Stimulated activated CD4-positive, alpha-beta T cell treated with anti-CD3 and anti-CD28 coated beads, Interleukin-4, amount 100 ng/mL, for 1 hour (primary cell): ENCODE data around the gene DCUN1D4.

Source experiments
- DNase-seq: peaks from one replicate; pipeline ENCODE4 v3.0.0-alpha.2; 2020

DCUN1D4 gene

DNA sequence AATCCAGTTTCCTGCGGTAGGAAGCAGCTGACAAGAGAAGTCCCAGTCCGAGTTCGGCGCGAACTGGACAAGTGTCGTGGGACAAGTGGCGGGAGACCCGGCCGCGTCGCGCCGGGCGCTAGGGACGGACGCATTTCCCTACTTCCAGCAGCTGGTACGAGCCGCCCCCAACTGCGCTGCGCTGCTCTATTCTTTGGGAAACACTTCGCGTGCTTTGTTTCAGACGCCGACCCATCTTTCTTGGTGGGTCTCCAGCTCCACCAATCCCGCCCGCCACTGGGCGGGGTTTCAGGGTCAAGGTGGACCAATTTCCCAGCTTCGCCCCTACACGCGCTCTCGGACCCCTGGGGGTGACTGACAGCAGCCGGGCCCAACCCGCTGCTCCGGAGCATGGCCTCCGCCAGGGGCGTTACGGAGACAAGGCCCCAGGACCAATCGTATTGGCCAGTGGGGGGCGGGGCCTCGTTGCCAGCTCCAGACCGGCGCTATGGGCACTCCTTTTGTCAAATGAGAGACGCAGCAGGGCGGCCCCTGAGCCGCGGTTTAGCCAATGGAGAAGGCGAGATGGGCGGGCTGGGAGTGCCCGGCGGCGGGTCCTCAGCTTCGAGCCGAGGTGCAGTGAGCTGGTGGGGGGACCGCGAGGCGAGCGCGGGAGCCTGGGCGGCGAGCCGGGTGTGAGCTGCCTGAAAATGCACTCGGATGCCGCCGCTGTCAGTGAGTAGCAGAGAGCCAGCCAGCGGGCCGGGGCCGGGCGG is at the start of gene DCUN1D4:
Gene DCUN1D4 (plus strand): TSS at position 600 of the 755 bp plus-strand sequence. CDS start 90 bp downstream, at position 690.
- peak; percentile 99 for DNase-seq

DNA sequence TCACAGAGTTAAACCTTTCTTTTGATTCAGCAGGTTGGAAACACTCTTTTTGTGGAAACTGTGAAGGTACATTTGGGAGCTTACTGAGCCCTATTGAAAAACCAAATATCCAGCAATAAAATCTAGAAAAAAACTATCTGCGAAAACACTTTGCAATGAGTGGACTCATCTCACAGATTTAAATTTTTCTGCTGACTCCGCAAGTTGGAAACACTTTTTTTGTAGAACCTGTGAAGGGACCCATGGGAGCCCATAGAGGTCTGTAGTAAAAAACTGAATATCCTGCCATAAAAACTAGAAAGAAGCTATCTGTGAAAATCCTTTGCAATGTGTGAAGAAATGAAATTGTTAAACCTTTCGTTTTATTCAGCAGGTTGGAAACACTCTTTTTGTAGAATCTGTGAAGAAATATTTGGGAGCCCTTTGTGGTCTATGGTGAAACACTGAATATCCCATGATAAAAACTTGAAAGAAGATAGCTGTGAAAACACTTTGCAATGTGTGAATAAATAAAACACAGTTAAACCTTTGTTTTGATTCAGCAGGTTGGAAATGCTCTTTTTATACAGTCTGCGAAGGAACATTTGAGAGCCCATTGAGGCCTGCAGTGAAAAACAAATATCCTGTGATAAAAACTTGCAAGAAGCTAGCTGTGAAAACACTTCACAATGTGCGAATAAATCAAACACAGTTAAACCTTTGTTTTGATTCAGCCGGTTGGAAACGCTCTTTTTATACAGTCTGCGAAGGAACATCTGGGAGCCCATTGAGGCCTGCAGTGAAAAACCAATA is 22.3 kb upstream of the DCUN1D4 start:
- DNase-seq: no peak

DNA sequence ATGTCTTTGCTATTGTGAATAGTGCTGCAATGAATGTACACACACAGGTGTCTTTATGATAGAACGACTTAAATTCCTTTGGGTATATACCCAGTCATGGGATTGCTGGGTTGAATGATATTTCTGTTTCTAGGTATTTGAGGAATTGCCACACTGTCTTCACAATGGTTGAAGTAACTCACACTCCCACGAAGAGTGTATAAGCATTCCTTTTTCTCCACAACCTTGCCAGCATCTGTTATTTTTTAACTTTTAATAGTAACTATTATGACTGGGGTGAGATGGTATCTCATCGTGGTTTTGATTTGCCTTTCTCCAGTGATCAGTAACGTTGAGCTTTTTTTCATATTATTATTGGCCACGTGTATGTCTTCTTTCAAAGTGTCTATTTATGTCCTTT is 17.6 kb upstream of the DCUN1D4 start:
- no peak for DNase-seq

- no peak for DNase-seq
Observed at GRCh38 chr4:51830156-51830720, 12.7 kb upstream of the DCUN1D4 start.

GRCh38 chr4:51831133-51831532 is 11.8 kb upstream of the DCUN1D4 start:
- DNase-seq: peak; percentile 67

GRCh38 chr4:51833236-51833635 is 9.7 kb upstream of the DCUN1D4 start:
- DNase-seq: no peak

DNA sequence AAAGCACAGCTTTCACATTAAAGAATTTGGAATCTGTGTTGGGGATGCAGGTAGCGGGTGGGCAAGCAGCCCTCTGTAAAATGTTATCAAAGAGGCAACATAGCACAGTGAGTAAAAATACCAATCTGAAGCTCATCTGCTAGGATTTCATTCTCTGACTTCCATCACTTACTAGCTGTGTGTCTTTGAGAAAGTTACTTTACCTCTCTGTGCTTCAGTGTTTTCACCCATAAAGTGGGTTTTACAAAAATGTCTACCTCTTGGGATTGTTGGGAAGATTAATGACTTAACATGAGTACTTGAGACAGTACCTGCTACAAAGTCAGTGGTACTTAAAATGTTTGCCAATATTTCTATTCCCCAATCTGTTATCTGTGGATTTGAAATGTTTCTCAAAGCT is 7.9 kb upstream of the DCUN1D4 start:
- no peak for DNase-seq

- no peak for DNase-seq
Observed at GRCh38 chr4:51835855-51836254, 7.1 kb upstream of the DCUN1D4 start.

- no peak for DNase-seq
Observed at GRCh38 chr4:51836549-51836948, 6.4 kb upstream of the DCUN1D4 start.

- no peak for DNase-seq
Observed at GRCh38 chr4:51840781-51841180, 2.2 kb upstream of the DCUN1D4 start.

DNA sequence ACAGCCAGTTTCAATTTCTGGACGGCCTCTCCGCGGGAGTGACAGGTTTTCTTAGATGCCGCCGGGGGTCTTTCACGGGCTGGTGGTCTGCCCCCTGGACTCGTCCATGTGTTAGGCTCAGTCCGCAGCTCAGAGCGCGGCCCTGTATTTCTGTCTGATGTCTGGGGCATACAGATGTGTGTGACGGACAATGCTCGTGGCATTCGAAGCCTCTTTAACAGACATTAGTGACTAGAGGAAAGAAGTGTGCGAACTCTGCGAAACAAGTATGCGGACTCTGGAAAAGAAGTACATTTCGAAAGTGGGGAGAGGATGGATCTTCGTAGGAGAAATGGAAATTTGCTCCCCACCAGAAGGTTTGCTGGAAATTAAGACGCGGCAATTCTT is 793 bp upstream of the DCUN1D4 start:
- no peak for DNase-seq

- DNase-seq: peak; percentile 71
Observed at GRCh38 chr4:51843309-51844152, 578 bp downstream of the DCUN1D4 start.

DNA sequence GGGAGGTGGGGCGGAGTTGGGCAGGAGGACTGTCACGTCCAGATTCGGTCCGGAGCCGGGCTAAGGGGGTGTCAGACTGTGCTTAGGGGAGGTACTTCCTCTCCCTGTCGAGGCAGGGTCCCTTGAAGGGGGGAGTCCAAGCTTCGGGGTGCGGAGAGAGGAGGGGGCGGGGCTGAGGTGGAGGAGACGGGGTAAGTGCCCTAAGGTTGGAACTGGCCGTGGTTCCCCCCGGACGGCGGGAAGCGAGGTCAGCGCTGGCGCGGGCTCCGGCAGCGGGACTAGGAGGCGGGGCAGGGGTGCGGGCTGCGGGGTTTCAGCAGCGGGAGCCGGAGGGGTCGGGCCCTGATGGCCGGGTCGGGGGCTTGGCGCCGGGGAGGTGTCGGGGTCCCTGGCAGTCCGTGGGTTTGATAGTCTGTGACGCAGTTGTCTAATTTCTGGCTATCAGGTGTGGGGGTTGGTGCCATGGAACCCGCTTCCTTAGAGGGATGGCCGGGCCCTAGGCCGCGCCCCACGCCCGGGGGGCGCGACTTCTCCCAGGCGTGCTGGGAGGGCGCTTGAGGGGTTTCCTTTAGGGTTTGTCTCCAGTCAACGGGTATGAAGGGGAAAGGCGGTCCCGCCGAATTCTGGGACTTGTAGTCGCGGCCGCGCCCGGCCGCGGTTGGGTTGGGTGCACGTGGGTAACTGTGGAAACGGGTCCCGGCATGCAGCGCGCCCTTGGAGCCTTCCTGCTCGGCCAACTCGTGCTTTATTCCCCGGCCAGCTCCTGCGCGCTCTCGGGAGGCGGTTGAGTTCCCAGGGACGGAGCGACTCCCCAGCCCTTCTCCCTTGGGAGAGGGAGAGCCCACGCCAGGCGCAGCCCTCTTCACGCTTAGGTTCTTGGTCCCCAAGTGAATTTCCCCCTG is 1.5 kb downstream of the DCUN1D4 start:
- peak; percentile 84 for DNase-seq

- no peak for DNase-seq
Observed at GRCh38 chr4:51845055-51845426, 2.1 kb downstream of the DCUN1D4 start.

DNA sequence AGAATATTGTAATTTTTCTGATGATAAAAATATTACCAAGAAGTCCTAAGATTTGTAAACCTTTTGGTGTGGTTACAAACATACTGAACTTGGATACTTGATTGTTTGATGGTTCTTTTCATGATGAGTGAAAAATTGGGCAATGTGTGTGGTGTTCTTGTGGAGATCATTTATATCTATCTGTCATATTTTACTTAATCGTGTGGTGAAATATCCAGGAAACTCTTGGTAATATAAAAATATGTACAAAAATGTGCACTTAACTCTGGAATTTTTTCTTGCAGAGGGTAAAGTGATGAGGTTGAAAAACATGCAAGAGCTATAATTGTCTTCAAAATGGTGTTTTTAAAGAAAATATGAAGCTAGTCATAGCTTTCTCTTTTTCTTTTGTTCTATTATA is 2.8 kb downstream of the DCUN1D4 start:
- no peak for DNase-seq

GRCh38 chr4:51849430-51849829 is 6.5 kb downstream of the DCUN1D4 start:
- DNase-seq: no peak

DNA sequence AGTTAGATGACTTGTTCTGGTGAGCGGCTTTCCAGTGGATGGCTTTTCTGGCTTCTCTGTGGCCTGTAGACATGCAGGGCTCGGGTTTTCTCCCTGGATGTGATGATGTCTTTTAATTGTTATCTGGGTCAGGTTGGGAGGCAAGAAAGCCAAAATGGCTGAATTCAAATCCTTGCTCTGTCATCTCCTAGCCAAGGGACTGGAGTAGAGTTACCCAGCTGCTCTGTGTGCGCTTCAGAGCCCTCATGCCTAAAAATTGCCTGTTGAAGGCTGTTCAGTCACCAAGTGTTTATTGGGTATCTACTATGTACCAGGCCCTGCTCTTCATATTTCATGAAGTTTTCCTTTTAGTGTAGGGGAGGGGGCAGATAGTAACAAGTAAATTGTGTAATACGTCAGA is 7.3 kb downstream of the DCUN1D4 start:
- DNase-seq: no peak

DNA sequence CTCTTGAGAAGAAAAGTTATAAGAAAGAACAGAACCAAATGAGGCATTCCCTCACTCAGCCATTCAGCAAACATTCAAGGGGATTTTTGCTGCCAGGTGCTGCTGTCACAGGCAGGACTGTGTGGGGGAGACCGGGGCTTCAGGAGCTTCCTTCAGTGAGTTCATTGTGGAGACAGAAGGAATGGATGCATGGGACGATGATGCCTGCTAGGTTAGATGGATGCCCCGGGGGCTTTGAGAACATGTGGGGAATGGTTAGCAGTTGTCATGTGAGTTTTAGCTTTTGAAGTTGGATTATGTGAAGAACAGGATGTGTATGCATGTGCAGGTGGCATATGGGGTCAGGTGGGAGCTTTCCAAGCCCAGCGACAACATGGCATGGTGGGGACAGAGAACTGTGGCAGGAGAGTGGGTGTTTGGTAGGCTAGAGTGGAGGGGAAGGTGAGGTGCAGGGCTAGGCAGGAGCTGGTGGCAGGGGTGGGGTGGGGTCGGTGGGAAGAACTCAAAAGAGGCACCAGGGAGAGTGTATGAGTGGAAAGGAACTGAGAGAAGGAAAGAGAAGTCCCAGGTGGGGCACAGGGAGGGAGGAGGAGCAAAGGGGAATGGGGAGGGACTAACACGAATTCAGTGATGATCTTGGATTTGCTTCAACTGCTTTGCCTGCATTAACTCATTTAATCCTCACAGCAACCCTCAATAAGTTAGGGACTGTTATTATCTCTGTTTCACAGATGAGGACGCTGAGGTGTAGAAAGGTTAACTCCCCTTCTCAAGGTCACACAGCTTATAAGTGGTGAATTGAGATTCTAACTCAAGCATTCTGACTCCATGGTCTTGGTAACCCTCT is 8.4 kb downstream of the DCUN1D4 start:
- no peak for DNase-seq

DNA sequence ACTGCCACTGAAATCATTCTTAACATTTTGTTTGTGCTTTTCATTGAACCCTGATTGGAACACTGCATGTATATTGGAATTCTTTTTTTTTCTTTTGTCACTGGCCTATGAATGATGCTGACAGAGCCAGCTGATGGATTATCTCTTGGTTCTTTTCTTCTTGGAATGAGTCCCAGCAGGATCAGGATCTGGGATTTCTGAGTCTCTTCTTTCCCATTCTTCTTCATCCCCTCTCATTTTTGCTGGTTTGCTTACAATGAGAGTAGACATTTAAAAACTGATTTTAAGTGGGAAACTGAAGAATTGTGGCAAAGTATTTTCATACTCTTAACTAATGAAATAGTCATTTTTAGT is 9.0 kb downstream of the DCUN1D4 start:
- no peak for DNase-seq

- DNase-seq: no peak
Observed at GRCh38 chr4:51853027-51853682, 10.2 kb downstream of the DCUN1D4 start.

GRCh38 chr4:51855270-51855669 is 12.3 kb downstream of the DCUN1D4 start:
- no peak for DNase-seq
